KMS-11 (cell line): ENCODE results near the gene KLHDC8B.

Experiments used
- H2AFZ ChIP-seq: fragments of 200-600 bp; sonication (generic); 2 replicates; pipeline ENCODE4 v1.6.1; 2016; ENCODE audit warnings: antibody characterized with exemption, mixed run types, low read depth
- H3K27ac ChIP-seq: fragments of 200-600 bp; sonication (generic); 2 replicates; pipeline ENCODE4 v1.6.1; 2016; ENCODE audit warnings: mild to moderate bottlenecking, mixed run types
- H3K27me3 ChIP-seq: fragments of 200-600 bp; sonication (generic); 2 replicates; pipeline ENCODE4 v1.6.1; 2017; ENCODE audit warnings: mild to moderate bottlenecking, low read depth, mixed run types, moderate library complexity; ENCODE audit not compliant: insufficient read depth
- H3K36me3 ChIP-seq: fragments of 200-600 bp; sonication (generic); 2 replicates; pipeline ENCODE4 v1.6.1; 2017; ENCODE audit warnings: mild to moderate bottlenecking, mixed run types; ENCODE audit not compliant: insufficient read depth
- H3K4me1 ChIP-seq: fragments of 200-600 bp; sonication (generic); 2 replicates; pipeline ENCODE4 v1.6.1; 2016; ENCODE audit warnings: mild to moderate bottlenecking, low read depth, mixed run types; ENCODE audit not compliant: poor library complexity, severe bottlenecking
- H3K4me2 ChIP-seq: fragments of 200-600 bp; sonication (generic); 2 replicates; pipeline ENCODE4 v1.7.0; 2016; ENCODE audit warnings: mild to moderate bottlenecking, mixed run types
- H3K4me3 ChIP-seq: fragments of 200-600 bp; sonication (generic); IDR thresholded peaks from 2 replicates; pipeline ENCODE4 v1.6.1; 2017; ENCODE audit warnings: low read depth, low read length, mixed read lengths; ENCODE audit not compliant: insufficient read depth
- H3K79me2 ChIP-seq: fragments of 200-600 bp; sonication (generic); 2 replicates; pipeline ENCODE4 v1.6.1; 2016; ENCODE audit warnings: low read depth, mixed run types; ENCODE audit not compliant: insufficient read depth
- H3K9ac ChIP-seq: fragments of 200-600 bp; sonication (generic); 2 replicates; pipeline ENCODE4 v1.6.1; 2016; ENCODE audit warnings: mild to moderate bottlenecking, mixed run types
- H4K20me1 ChIP-seq: fragments of 200-600 bp; sonication (generic); 2 replicates; pipeline ENCODE4 v1.6.1; 2016; ENCODE audit warnings: mild to moderate bottlenecking, mixed run types; ENCODE audit not compliant: insufficient read depth
- CTCF ChIP-seq: fragments of 200-600 bp; sonication (generic); conservative IDR thresholded peaks from 2 replicates; pipeline ENCODE4 v1.6.1; 2017; ENCODE audit warnings: low read depth, mild to moderate bottlenecking, antibody characterized with exemption, low read length, moderate library complexity, mixed read lengths

Gene KLHDC8B

GRCh38 chr3:49180116-49180515 is 8.7 kb downstream of the KLHDC8B start:
- Histone ChIP-seq H3K27me3 (no peaks in the 10 kb centered on the region), H3K4me2 (no peak overlapping the region), H3K79me2 (no peaks in the 10 kb centered on the region), H3K36me3 (no peaks in the 10 kb centered on the region), H3K4me3 (no peak overlapping the region), H4K20me1 (no peaks in the 10 kb centered on the region), H3K4me1 (no peaks in the 10 kb centered on the region), H3K9ac (no peak overlapping the region), H3K27ac (no peak overlapping the region), H2AFZ (no peak overlapping the region)
- TF ChIP-seq CTCF = no peak

GRCh38 chr3:49181351-49181750 is 10.0 kb downstream of the KLHDC8B start:
- Histone ChIP-seq H3K4me3 (no peak overlapping the region), H3K27me3 (no peaks in the 10 kb centered on the region), H3K9ac (no peak overlapping the region), H3K27ac (no peak overlapping the region), H3K79me2 (no peaks in the 10 kb centered on the region), H4K20me1 (no peaks in the 10 kb centered on the region), H3K4me2 (no peak overlapping the region), H3K4me1 (no peaks in the 10 kb centered on the region), H2AFZ (no peak overlapping the region), H3K36me3 (no peaks in the 10 kb centered on the region)
- no peak for TF ChIP-seq CTCF

- no peak overlapping the region for H3K4me2 ChIP-seq
- H3K79me2 ChIP-seq = no peaks in the 10 kb centered on the region
- no peaks in the 10 kb centered on the region for H3K4me1 ChIP-seq
- no peak overlapping the region for H3K4me3 ChIP-seq
- H3K9ac ChIP-seq = no peak overlapping the region
- no peaks in the 10 kb centered on the region for H3K36me3 ChIP-seq
- H4K20me1 ChIP-seq = no peaks in the 10 kb centered on the region
- H2AFZ ChIP-seq = no peak overlapping the region
- no peak for TF ChIP-seq CTCF
- no peak overlapping the region for H3K27ac ChIP-seq
- no peaks in the 10 kb centered on the region for H3K27me3 ChIP-seq
Measured at GRCh38 chr3:49182682-49183081, 11.3 kb downstream of the KLHDC8B start.

- no peak overlapping the region for H3K4me2 ChIP-seq
- no peak overlapping the region for H3K27ac ChIP-seq
- H3K27me3 ChIP-seq = no peaks in the 10 kb centered on the region
- H3K4me3 ChIP-seq = no peak overlapping the region
- no peak overlapping the region for H2AFZ ChIP-seq
- H3K36me3 ChIP-seq = no peaks in the 10 kb centered on the region
- H3K4me1 ChIP-seq = no peaks in the 10 kb centered on the region
- no peaks in the 10 kb centered on the region for H4K20me1 ChIP-seq
- no peak for TF ChIP-seq CTCF
- H3K9ac ChIP-seq = no peak overlapping the region
- no peaks in the 10 kb centered on the region for H3K79me2 ChIP-seq
Measured at GRCh38 chr3:49183873-49184272, 12.5 kb downstream of the KLHDC8B start.

GRCh38 chr3:49191741-49192140 is 20.3 kb downstream of the KLHDC8B start:
- H3K4me2 ChIP-seq = no peak overlapping the region
- H3K36me3 ChIP-seq = no peaks in the 10 kb centered on the region
- H3K9ac ChIP-seq = no peak overlapping the region
- H4K20me1 ChIP-seq = no peaks in the 10 kb centered on the region
- H3K27ac ChIP-seq = no peak overlapping the region
- no peak overlapping the region for H2AFZ ChIP-seq
- no peak overlapping the region for H3K4me3 ChIP-seq
- H3K79me2 ChIP-seq = no peaks in the 10 kb centered on the region
- no peak for TF ChIP-seq CTCF
- H3K4me1 ChIP-seq = no peaks in the 10 kb centered on the region
- H3K27me3 ChIP-seq = no peaks in the 10 kb centered on the region
